ENCODE measurements around the gene LRRC23. TPM values are rescaled to one million over a fixed set of nuclear protein-coding genes. Genes with fewer than 3 reads are reported as not detected.

Gene LRRC23
- polyA plus RNA-seq, 1 donor (not counting 4 experiments of a cell fraction or from before 2014, with no cell fraction given) = 7.1 TPM

GRCh38 chr12:6959805-6960592 lies 55.4 kb downstream of the LRRC23 start:
- Histone ChIP-seq H3K9me1 (ENCODE audit: control insufficient read depth, extremely low read depth, insufficient read depth, low read length) (no peaks in the 10 kb centered on the region), H3K79me2 (ENCODE audit: control insufficient read depth, insufficient read depth, low read length) (peaks cover 23% of the 10 kb centered on the region), H3K27ac (ENCODE audit: control insufficient read depth, insufficient read depth, low read length) (no peak overlapping the region), H3K9ac (ENCODE audit: control insufficient read depth, extremely low read depth, insufficient read depth, low read length) (no peak overlapping the region), H3K4me2 (ENCODE audit: control insufficient read depth, extremely low read depth, insufficient read depth, low read depth, low read length) (no peak overlapping the region), H2AFZ (ENCODE audit: control insufficient read depth, low read length) (no peak overlapping the region), H3K9me3 (ENCODE audit: control insufficient read depth, low read depth, low read length) (no peaks in the 10 kb centered on the region), H3K4me3 (ENCODE audit: control insufficient read depth in 2 of 3, extremely low read depth in 1 of 3, insufficient read depth in 2 of 3, low read depth in 1 of 3, low read length in 3 of 3) (no peak overlapping the region), H3K4me1 (ENCODE audit: control insufficient read depth, extremely low read depth, insufficient read depth, low read length) (peaks cover 43% of the 10 kb centered on the region), H4K20me1 (ENCODE audit: control insufficient read depth, extremely low read depth, insufficient read depth, low read length) (peaks cover 6% of the 10 kb centered on the region), H3K36me3 (ENCODE audit: control insufficient read depth in 2 of 2, extremely low read depth in 1 of 2, insufficient read depth in 2 of 2, low read length in 2 of 2) (peaks cover 3 to 12% of the 10 kb centered on the region in 2 experiments), H3K27me3 (ENCODE audit: control insufficient read depth, extremely low read depth, insufficient read depth, low read length) (no peaks in the 10 kb centered on the region)
- TF ChIP-seq EZH2 (IDR thresholded peaks at IDR 0.05; ENCODE audit: low read length) = no peak
- TF ChIP-seq, protein P1, sequence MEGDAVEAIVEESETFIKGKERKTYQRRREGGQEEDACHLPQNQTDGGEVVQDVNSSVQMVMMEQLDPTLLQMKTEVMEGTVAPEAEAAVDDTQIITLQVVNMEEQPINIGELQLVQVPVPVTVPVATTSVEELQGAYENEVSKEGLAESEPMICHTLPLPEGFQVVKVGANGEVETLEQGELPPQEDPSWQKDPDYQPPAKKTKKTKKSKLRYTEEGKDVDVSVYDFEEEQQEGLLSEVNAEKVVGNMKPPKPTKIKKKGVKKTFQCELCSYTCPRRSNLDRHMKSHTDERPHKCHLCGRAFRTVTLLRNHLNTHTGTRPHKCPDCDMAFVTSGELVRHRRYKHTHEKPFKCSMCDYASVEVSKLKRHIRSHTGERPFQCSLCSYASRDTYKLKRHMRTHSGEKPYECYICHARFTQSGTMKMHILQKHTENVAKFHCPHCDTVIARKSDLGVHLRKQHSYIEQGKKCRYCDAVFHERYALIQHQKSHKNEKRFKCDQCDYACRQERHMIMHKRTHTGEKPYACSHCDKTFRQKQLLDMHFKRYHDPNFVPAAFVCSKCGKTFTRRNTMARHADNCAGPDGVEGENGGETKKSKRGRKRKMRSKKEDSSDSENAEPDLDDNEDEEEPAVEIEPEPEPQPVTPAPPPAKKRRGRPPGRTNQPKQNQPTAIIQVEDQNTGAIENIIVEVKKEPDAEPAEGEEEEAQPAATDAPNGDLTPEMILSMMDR (optimal IDR thresholded peaks at IDR 0.05 in 1 of 3, IDR thresholded peaks at IDR 0.05 in 1 of 3, conservative IDR thresholded peaks at IDR 0.05 in 1 of 3; ENCODE audit: extremely low read depth in 1 of 3, insufficient read depth in 2 of 3, low read length in 3 of 3) = no peak
- FAIRE-seq (no peak), DNase-seq (ENCODE audit: low read depth, low spot score) (no peak)
- dilution Hi-C loops (cut with MboI; ENCODE audit: extremely low pct_ligation_motif_present, low sequenced_read_pairs) = no loop called here

DNA sequence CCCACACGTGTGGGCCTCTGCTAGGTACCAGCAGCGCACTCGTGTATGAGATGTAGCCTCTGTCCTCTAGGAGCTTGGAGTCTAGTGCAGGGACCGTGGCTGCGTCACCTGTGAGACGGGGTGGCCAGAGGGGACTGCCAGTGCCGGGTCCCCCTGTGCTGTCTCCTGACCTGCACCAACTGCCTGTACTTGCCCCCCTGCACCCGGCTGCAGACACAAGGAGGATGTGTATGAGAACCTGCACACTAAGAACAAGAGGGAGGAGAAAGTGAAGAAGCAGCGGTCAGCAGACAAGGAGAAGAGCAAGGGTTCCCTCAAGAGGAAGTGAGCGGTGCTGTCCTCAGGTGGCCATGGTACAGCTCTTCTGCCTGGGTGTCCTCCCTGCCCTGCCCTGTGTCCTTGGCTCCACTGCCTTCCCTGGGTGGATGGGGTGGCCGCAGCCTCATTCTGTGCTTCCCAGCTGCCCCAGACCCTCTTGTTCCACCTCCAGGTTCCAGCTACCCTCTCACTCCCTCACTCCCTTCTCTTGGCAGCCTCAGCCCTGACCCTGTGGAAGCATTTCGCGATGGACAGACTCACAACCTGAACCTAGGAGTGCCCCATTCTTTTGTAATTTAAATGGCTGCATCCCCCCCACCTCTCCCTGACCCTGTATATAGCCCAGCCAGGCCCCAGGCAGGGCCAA lies 56.1 kb downstream of the LRRC23 start:
- Histone ChIP-seq H4K20me1 (ENCODE audit: control insufficient read depth, extremely low read depth, insufficient read depth, low read length) (peaks cover 8% of the 10 kb centered on the region), H3K4me3 (ENCODE audit: control insufficient read depth in 2 of 3, extremely low read depth in 1 of 3, insufficient read depth in 2 of 3, low read depth in 1 of 3, low read length in 3 of 3) (no peak overlapping the region), H3K4me2 (ENCODE audit: control insufficient read depth, extremely low read depth, insufficient read depth, low read depth, low read length) (peak overlapping the region; percentile 12), H3K27ac (ENCODE audit: control insufficient read depth, insufficient read depth, low read length) (peak overlapping the region; percentile 95), H3K36me3 (ENCODE audit: control insufficient read depth in 2 of 2, extremely low read depth in 1 of 2, insufficient read depth in 2 of 2, low read length in 2 of 2) (peaks cover 7 to 17% of the 10 kb centered on the region in 2 experiments), H3K27me3 (ENCODE audit: control insufficient read depth, extremely low read depth, insufficient read depth, low read length) (no peaks in the 10 kb centered on the region), H3K9ac (ENCODE audit: control insufficient read depth, extremely low read depth, insufficient read depth, low read length) (peak overlapping the region; percentile 99), H3K79me2 (ENCODE audit: control insufficient read depth, insufficient read depth, low read length) (peaks cover 29% of the 10 kb centered on the region), H3K9me3 (ENCODE audit: control insufficient read depth, low read depth, low read length) (no peaks in the 10 kb centered on the region), H3K9me1 (ENCODE audit: control insufficient read depth, extremely low read depth, insufficient read depth, low read length) (no peaks in the 10 kb centered on the region), H3K4me1 (ENCODE audit: control insufficient read depth, extremely low read depth, insufficient read depth, low read length) (peaks cover 50% of the 10 kb centered on the region), H2AFZ (ENCODE audit: control insufficient read depth, low read length) (peak overlapping the region; percentile 93)
- dilution Hi-C loops (cut with MboI; ENCODE audit: extremely low pct_ligation_motif_present, low sequenced_read_pairs) = no loop called here
- FAIRE-seq (no peak), DNase-seq (ENCODE audit: low read depth, low spot score) (no peak)
- TF ChIP-seq, protein P1 (optimal IDR thresholded peaks at IDR 0.05 in 1 of 3, IDR thresholded peaks at IDR 0.05 in 1 of 3, conservative IDR thresholded peaks at IDR 0.05 in 1 of 3; ENCODE audit: extremely low read depth in 1 of 3, insufficient read depth in 2 of 3, low read length in 3 of 3) = no peak
- no peak for TF ChIP-seq EZH2 (IDR thresholded peaks at IDR 0.05; ENCODE audit: low read length)
